Measurements from ENCODE around the gene FBN3.

FBN3 gene

DNA sequence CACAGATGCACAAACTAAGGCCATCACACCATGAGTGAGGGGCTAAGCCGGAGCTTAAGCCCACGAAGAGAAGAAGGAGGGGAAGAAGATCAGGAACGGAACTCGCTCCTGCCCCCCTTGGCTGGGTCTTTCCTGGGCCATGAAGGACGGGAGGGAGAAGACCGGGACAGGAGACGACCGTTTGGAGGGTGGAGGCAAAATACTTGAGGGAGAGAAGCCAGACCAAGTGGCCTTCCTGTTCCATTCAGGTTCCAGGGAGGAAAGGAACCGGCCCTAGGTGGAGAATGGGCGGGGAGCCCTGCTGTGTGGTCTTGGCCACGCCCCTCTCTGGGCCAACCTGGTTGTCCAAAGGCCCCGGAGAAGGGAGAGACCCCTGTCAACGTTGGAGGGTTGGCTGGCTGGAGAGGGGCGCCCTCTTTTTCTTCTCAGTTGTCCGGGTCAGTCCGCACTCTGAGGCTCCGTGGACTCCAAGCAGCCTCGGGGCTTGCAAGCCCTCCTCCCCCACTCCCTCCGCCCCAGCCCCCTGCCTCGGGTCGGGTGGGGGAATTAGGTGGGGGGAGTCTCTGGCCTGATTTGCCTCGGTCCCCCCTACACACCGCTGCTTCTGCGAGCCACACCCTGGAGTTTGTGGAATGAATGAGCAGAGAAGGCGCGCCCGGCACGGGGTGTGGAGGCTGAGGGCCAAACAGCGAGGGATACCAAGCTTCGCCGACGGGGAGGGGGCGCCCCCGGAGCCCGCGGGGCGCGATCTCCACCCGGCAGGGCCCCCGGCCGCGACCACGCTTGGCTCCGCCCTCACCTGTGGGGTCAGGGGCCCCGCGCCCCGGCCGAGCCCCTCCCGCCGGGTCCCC, 757 bp downstream of the FBN3 start:
- DNase-seq (ENCODE audit: low read depth), result no peak

- no peak for DNase-seq (ENCODE audit: low read depth)
These were observed 1.3 kb downstream of the FBN3 start for GRCh38 chr19:8148088-8148409.

- DNase-seq (ENCODE audit: low read depth), result no peak
These were observed 1.8 kb downstream of the FBN3 start for GRCh38 chr19:8147582-8147978.

DNA sequence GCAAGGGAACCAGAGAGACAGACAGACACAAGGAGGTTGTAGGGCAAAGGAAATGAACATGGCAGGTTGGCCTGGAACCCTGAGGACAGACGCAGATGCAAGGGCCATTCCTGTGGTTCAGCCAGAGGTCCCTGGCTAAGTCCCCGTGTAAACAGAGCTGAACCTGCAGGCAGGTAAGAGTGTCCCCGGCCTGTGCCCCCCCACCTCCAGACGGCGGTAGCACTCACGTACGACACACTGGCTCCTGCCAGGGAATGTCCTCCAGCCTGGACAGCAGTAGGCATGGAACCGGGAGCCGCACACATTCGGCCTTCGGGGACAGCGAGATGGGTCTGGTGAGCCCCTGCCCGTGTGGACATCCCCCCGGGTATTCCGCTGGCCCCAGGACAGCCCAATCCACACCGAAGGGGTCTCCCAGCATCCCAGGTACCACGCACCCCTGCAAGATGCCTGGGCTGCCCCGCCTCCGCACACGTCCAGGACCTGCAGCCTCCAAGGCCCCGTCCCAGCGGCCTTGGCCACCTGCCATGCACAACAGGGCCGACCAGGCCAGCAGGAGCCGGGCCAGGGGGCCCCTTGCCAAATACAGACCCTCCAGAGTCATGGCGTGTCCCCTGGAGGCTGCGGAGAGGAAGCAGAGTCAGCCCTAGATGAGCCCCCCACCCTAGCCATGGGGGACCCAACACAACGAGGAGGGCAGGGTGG, 2.4 kb downstream of the FBN3 start:
- no peak for DNase-seq (ENCODE audit: low read depth)

DNA sequence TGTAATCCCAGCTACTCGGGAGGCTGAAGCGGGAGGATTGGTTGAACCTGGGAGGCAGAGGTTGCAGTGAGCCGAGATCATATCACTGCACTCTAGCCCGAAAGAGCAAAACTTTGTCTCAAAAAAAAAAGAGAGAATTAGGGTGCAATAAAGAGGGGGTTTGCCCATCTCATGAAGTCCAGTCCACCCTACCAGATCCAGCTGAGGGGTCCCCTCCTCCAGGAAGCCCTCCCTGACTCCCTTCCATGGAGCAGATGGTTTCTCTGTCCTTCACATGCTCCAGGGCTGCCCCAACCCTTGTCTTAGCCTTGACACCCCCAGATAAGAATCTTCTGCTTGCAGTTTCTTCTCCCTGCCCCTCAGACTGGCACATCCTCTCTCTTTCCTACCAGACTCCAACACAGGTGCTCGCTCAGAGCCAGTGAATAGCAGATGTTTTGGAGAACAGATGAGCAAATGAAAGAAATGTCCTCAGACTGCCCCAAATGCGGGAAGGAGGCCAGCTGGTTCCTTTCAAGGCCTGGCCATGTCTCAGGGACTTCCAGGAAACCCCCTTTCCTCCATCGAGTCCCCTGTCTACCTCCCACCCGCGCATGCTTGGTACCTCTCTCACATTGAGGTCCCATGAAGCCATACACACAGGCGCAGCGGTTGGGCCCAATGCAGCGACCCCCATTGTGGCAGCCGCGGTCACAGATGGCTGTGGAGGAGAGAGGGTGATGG, 5.0 kb downstream of the FBN3 start:
- no peak for DNase-seq (ENCODE audit: low read depth)

DNA sequence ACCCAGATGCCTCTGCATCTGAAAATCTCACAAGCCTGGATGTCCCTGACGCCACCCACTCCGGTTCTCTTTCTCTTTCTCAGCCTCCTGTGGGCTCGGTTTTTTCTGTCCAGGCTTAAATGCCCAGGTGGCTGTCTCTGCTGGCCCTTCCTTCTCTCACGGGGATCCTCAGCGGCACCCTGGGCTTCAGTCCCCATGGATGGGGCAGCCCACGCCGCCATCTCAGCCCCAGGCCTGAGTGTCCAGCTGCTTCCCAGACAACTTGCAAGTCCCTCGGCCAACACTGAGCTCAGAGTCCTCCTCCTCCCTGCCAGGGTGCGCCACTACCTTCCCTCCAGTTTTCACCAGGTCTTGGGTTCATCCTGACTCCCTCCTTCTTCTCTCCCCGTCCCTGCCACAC, 6.4 kb downstream of the FBN3 start:
- DNase-seq (ENCODE audit: low read depth), result no peak

DNA sequence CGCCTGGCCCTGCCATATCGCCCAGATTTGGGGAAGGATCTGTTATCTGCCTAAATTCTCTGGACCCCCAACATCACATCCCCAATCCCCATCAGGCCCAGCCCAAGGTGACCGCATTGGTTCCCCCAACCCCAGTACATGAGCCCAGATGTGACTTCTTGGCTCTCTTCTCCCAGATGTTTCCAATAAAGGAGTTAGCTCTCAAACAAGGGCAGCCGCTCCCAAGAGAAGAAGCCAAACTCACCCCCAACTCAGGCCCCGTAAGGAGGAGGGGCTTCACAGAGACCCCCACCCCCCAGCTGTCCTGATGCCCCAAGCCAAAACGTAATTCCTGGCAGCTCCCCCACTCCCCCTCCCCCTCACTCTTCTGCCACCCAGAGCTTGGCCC, 6.9 kb downstream of the FBN3 start:
- no peak for DNase-seq (ENCODE audit: low read depth)

DNA sequence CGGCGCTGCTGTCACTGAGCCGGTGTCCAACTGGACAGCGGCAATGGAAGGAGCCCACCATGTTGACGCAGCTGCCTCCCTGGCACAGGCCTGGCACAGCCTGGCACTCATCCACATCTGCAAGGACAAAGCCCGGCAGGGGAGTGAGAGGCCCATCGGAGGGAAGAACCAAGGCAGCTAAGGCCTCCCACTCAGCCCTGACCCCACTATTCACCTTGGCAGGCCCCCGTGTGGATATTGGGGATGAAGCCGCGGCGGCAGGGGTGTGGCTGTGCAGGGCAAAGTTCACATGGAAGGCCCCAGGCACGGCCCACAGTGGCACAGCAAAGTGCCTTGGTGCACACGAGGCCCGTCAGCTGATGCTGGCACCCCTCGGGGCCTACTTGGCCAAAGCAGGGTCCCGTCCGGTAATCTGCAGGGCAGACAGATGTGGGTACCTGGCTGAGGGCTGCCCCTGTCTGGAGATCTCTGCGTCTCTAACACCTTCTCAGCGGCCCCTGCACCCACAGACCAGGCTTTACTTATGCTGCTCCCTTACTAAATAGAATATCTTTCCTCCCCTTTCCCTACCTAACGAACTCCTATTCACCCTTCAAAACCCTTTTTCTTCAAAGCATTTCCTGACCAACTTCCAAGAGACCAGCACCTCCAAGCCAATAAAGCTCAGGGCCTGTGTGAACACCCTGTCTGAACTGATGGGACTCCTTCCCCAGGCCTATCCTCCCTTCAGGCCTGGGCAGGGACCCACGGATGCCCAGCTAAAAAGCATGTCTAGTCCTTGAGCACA, 7.5 kb downstream of the FBN3 start:
- DNase-seq (ENCODE audit: low read depth), result no peak

DNA sequence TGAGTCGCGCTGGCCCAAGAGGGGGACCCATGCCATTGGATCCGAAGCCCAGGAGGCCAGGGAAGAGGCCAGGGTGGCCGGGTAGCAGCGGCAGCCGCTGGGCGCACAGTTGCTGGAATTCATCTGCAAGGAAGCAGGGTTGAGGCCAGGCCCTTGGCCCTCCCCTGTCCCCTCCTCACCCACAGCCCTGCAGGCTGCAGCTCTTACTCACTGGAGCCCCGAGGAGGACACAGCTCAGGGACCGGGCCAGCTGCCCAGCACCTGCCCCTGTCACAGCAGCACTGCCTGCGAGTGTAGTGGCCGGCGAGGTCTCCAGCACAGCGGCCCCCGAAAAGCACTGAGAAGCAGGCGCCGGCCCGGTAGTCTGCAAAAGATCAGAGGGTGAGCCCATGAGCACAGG, 11.2 kb downstream of the FBN3 start:
- DNase-seq (ENCODE audit: low read depth), result no peak

DNA sequence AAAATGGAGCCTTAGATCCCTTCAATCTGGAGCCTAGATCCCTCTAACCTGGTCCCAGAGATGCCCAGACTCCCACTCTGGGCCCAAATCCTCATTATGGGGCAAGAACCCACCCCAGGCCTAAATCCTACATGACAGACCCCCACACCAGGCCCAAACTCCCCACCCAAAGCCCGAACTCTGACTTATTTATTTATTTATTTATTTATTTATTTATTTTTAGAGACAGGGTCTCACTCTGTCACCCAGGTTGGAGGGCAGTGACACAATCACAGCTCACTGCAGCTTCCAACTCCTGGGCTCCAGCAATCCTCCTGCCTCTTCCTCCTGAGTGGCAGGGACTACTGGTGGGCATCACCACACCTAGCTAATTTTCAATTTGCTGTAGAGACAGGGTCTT, 12.0 kb downstream of the FBN3 start:
- DNase-seq (ENCODE audit: low read depth), result no peak

DNA sequence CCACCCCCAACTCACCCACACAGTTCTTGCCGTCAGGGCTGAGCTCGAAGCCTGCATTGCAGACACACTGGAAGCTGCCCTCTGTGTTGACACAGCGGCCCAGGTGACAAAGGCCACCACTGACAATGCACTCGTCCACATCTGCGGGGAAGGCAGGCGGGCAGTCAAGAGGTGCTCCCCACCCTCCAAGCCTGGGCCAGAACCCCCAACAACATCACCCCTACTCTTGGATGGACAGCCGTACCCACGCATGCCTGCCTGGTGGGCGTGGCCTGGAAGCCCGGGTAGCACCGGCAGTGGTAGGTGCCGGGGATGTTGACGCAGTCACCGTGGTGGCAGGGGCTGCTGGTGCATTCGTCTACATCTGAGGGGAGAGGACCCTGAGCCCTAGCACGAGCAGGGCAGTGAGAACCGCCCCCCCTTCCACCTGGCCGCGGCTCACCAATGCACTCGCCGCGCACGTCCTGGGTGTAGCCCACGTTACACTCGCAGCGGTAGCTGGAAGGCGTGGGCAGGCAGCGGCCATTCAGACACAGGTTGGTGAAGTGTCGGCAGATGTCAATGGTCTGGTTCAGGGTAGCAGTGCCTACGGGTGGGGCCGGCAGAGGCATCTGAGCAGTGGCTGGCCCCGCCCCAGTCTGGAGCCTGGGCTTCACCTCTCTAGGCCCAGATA, 13.3 kb downstream of the FBN3 start:
- no peak for DNase-seq (ENCODE audit: low read depth)

- no peak for DNase-seq (ENCODE audit: low read depth)
These were observed 16.4 kb downstream of the FBN3 start for GRCh38 chr19:8132858-8133458.

DNA sequence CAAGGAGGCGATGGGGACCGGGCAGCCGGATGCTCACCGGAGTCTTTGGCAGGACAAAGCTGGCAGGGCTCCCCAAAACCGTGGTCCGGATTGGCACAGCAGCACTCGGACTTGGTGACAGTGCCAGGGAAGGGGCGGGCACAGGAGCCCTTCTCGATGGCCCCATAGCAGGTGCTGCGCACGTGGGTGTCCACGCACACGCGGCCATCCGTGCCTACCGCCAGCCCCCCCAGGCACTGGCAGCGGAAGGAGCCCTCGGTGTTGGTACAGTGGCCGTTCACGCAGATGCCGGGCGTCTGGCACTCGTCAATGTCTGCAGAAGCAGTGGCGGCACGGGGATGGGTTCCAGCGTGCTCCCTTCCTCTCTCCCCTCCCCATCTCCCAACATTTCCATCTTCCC, 17.9 kb downstream of the FBN3 start:
- no peak for DNase-seq (ENCODE audit: low read depth)

GRCh38 chr19:8129061-8129618, 20.3 kb downstream of the FBN3 start:
- DNase-seq (ENCODE audit: low read depth), result no peak

DNA sequence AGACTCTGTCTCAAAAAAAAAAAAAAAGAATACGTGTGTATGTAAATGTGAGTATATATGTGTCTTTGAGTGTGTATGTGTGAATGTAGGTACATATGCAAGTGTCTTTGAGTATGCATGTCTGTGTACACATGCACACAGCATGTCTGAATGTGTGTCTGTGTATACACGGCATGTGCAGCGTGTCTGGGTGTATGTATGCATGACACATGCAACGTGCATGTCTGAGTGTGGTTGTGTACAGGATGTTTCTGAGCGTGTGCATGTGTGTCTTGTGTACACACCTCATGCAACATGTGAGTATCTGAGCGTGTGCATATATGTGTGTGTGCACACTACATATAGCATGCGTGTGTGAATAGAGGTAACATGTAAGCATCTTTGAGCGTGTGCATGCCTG, 20.8 kb downstream of the FBN3 start:
- DNase-seq (ENCODE audit: low read depth), result no peak

DNA sequence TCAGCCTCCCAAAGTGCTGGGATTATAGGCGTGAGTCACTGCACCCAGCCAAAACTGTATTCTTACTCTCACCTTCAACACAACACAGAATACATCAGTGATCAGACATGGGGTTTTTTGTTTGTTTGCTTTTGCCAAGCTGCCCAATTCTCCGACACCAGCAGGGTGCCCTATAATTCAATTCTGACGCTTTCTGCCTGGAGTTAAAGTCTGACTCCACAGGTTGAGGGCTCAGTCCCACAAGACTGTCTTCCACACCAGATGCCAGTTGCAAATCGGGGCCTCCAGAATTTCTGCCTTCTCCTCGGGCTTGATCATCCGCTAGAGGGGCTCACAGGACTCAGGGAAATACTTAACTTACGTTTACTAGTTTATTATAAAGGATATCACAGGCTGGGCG, 22.1 kb downstream of the FBN3 start:
- no peak for DNase-seq (ENCODE audit: low read depth)

DNA sequence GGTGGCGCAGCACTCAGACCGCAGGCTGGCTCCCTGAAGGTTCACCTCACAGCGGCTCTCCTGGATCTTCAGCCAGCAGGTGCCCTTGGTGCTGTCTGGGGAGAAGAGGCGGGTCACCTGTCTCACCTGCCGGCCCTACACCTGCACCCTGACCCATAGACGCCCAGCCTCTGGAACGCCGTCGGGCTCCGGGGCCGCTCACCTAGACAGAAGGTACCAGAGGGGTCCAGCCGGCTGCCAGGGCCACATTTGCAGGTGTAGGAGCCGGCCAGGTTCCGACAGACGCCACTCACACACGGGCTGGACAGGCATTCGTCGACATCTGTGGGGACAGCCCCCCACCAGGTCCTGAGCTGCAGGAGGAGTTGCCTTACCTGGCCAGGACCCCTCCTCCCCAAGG, 22.9 kb downstream of the FBN3 start:
- no peak for DNase-seq (ENCODE audit: low read depth)

GRCh38 chr19:8126008-8126407, 23.4 kb downstream of the FBN3 start:
- DNase-seq (ENCODE audit: low read depth), result no peak

DNA sequence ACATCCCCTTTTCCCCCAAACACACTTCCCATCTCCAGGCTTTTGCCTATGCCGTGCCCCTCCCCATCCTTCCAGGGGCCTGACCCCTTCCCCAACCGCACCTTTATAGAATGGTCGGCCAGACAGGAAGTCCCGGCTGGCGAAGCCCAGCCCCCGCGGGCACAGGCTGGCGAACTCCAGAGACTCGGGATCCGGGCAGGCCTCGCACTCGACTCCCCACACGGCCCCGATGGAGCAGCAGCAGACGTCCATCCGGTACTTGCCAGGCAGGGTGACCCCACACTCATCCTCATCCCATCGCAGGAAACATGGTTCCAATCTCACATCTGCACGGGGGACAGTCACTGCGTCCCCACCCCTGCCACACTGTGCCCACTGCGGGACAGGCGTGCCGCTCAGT, 25.7 kb downstream of the FBN3 start:
- no peak for DNase-seq (ENCODE audit: low read depth)

DNA sequence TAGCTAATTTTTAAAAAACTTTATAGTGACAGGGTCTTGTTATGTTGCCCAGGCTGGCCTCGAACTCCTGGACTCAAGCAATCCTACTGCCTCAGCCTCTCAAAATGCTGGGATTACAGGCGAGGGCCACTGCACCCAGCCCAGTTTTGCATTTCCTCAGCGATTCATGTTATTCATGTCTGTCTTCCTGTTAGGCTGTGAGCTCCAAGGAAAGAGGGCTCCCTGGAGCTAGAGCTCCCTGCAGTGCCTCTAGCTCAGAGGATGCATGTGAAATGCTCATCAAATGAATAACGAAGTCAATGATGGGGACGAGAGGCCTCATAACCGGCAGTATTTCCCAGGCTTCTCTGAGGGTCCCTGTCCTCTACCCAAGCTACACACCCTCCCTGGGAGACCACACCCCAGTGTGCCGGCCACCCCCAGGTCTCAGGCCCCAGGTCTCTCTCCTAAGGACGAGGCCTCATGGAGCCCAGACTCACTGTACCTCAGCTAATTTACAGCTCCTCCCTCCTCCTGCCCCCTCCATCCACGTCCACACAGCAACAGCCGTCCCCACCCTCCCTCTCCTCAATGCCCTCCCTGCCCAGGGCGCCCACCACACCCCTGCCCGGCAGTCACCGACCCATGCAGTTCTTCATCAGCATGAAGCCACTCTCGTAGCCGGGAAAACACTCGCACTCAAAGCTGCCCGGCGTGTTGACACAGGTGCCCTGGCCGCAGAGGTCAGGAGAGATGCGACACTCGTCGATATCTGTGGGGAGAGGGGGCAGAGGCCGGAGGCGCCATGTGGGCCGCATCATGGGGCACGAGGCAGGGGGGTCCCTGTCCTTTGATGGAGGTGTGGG, 28.5 kb downstream of the FBN3 start:
- DNase-seq (ENCODE audit: low read depth), result no peak
